GM12878 (cell line): ENCODE results near the gene MCTP2. TPM values are rescaled to one million over a fixed set of nuclear protein-coding genes. Genes with fewer than 3 reads are reported as not detected.

Experiments used
- ATAC-seq: fragments of 200-7000 bp; cut with Tn5 transposase; 3 replicates; pipeline ENCODE4 v1.9.1; 2020; ENCODE audit warnings: mild to moderate bottlenecking, moderate library complexity
- BruUV-seq: library from RNA; stranded (reverse); fragments of 400-500 nt; replicated peaks from 2 replicates; lab custom pipeline; 2021; lab: Mats Ljungman, UMichigan
- CTCF ChIA-PET: fragments of 300-600 bp; sonication (Branson Sonifier 250); formaldehyde crosslinking; extraction: SDS; loops from one replicate; lab custom pipeline; 2021; ENCODE audit warnings: inconsistent platforms; lab: Yijun Ruan, JAX
- POLR2A ChIA-PET: fragments of 350-600 bp; formaldehyde crosslinking; extraction: SDS; loops from one replicate; lab custom pipeline; 2021; ENCODE audit warnings: inconsistent platforms; lab: Charles Lee
- RAD21 ChIA-PET: fragments of 300-600 bp; sonication (Branson Sonifier 250); formaldehyde crosslinking; loops from one replicate; lab custom pipeline; 2023; ENCODE audit warnings: antibody characterized with exemption; ENCODE audit not compliant: unreplicated experiment; lab: Charles Lee
- SMC1A ChIA-PET: fragments of 300-600 bp; sonication (Branson Sonifier 250); formaldehyde crosslinking; loops from one replicate; lab custom pipeline; 2023; ENCODE audit not compliant: unreplicated experiment, uncharacterized antibody; lab: Charles Lee
- DNase-seq: peaks from one replicate; pipeline ENCODE4 v3.0.0-alpha.2; 2011; ENCODE audit warnings: low read depth, low spot score
- FAIRE-seq: peaks from 3 replicates; lab custom pipeline; 2011; peaks lifted over from hg19 to GRCh38; lab: Jason Lieb, UNC
- H2AFZ ChIP-seq: 2 replicates; pipeline ENCODE4 v1.6.0; 2011; ENCODE audit warnings: low read depth, low read length, control low read depth; ENCODE audit not compliant: control insufficient read depth
- H3K27ac ChIP-seq: 2 replicates; pipeline ENCODE4 v1.5.1; 2011; ENCODE audit warnings: control low read depth; ENCODE audit not compliant: control insufficient read depth, insufficient read depth
- H3K27me3 ChIP-seq, 2 experiments: replicated peaks in 1 of 2; 2 replicates each; pipeline versions ENCODE4 v1.6.0 to v1.6.1; 2011; ENCODE audit warnings: low read length in 1 of 2; ENCODE audit not compliant: control insufficient read depth in 2 of 2, insufficient read depth in 2 of 2
- H3K36me3 ChIP-seq, 2 experiments: 2 replicates each; pipeline ENCODE4 v1.5.1; 2011; ENCODE audit warnings: low read length in 1 of 2; ENCODE audit not compliant: control insufficient read depth in 2 of 2, insufficient read depth in 2 of 2
- H3K4me1 ChIP-seq: 2 replicates; pipeline ENCODE4 v1.6.1; 2011; ENCODE audit warnings: mild to moderate bottlenecking, low read length, moderate library complexity, mixed read lengths; ENCODE audit not compliant: control insufficient read depth, insufficient read depth
- H3K4me2 ChIP-seq: 2 replicates; pipeline ENCODE4 v1.6.0; 2011; ENCODE audit warnings: control low read depth; ENCODE audit not compliant: control insufficient read depth, insufficient read depth
- H3K4me3 ChIP-seq: fragments of 200-600 bp; sonication (generic); 2 replicates; pipeline ENCODE4 v1.5.1; 2016
- H3K79me2 ChIP-seq: 2 replicates; pipeline ENCODE4 v1.6.0; 2011; ENCODE audit warnings: low read length; ENCODE audit not compliant: control insufficient read depth, insufficient read depth
- H3K9ac ChIP-seq: 2 replicates; pipeline ENCODE4 v1.8.0; 2011; ENCODE audit warnings: low read length, control low read depth, mixed read lengths; ENCODE audit not compliant: control insufficient read depth, insufficient read depth
- H3K9me3 ChIP-seq: replicated peaks from 3 replicates; pipeline ENCODE4 v1.5.1; 2011; ENCODE audit warnings: mild to moderate bottlenecking, low read length; ENCODE audit not compliant: control insufficient read depth, insufficient read depth
- H4K20me1 ChIP-seq: 2 replicates; pipeline ENCODE4 v1.6.0; 2011; ENCODE audit not compliant: control insufficient read depth, insufficient read depth
- EGR1 ChIP-seq, 2 experiments: IDR thresholded peaks; 1 replicate in 1 of 2; 2 replicates in 1 of 2; pipeline ENCODE4 v1.6.1; 2011 to 2012; ENCODE audit warnings: low read depth in 2 of 2, low read length in 2 of 2, borderline replicate concordance in 1 of 2, mild to moderate bottlenecking in 1 of 2, moderate library complexity in 1 of 2
- KDM1A ChIP-seq: fragments of 200-600 bp; sonication (generic); IDR thresholded peaks from 2 replicates; pipeline ENCODE4 v1.6.1; 2016; ENCODE audit warnings: borderline replicate concordance
- NBN ChIP-seq: fragments of 450-650 bp; IDR thresholded peaks from 2 replicates; pipeline ENCODE4 v1.6.1; 2016
- NFYB ChIP-seq: IDR thresholded peaks from 2 replicates; pipeline ENCODE4 v1.6.1; 2011; ENCODE audit warnings: low read depth, mild to moderate bottlenecking, low read length, improper control_type of control experiment, moderate library complexity; ENCODE audit not compliant: insufficient read depth
- RAD21 ChIP-seq: IDR thresholded peaks from 2 replicates; pipeline ENCODE4 v1.6.1; 2011; ENCODE audit warnings: mild to moderate bottlenecking, low read depth, low read length, moderate library complexity; ENCODE audit not compliant: insufficient read depth
- SP1 ChIP-seq: IDR thresholded peaks from one replicate; pipeline ENCODE4 v1.6.1; 2011; ENCODE audit warnings: low read depth, low read length
- STAT3 ChIP-seq: IDR thresholded peaks from 2 replicates; pipeline ENCODE4 v1.6.1; 2011; ENCODE audit warnings: low read depth, low read length, improper control_type of control experiment
- WRNIP1 ChIP-seq: IDR thresholded peaks from 2 replicates; pipeline ENCODE4 v1.6.1; 2011; ENCODE audit warnings: low read depth, low read length, improper control_type of control experiment, borderline replicate concordance
- WGBS: methylation state at CpG from one replicate; pipeline ENCODE4 v1.1.6; 2016; ENCODE audit warnings: low lambda C conversion rate; ENCODE audit not compliant: insufficient replicate concordance, insufficient coverage; ENCODE audit errors: missing lambda C conversion rate; 5-methylcytosine and 5-hydroxymethylcytosine counted together
- in situ Hi-C: fragments of 300-500 bp; cut with MboI; formaldehyde crosslinking; loops from 9 replicates; pipeline ENCODE4 v1.14.3; 2018; ENCODE audit warnings: mixed read lengths
- intact Hi-C: fragments of 100-400 bp; cut with micrococcal nuclease; formaldehyde crosslinking; loops from one replicate; pipeline ENCODE4 v1.14.2; 2022; ENCODE audit not compliant: unreplicated experiment
- polyA plus RNA-seq, 11 experiments: library from polyadenylated mRNA; depleted of rRNA in 4 of 11; unstranded in 6 of 11; stranded (reverse) in 5 of 11; fragments of >200 nt; fragmentation: Nextera tagmentation in 4 of 11; fragmentation: Illumina TruSeq in 1 of 11; extraction: Ambion mirVana in 4 of 11; extraction: Trizol in 1 of 11; gene quantifications; 1 replicate in 1 of 11; 2 replicates in 10 of 11; pipeline versions ENCODE4 v1.2.1 to v1.2.3, GENCODE V29; 2011 to 2016; ENCODE audit warnings: inconsistent platforms in 2 of 11, missing spikeins in 2 of 11, low read depth in 1 of 11
- total RNA-seq, 4 experiments: library from RNA; depleted of rRNA in 3 of 4; stranded (reverse); fragments of >200 nt in 3 of 4; fragmentation: Illumina TruSeq in 1 of 4; extraction: Trizol in 1 of 4; gene quantifications; 2 replicates each; pipeline versions ENCODE4 v1.2.1 to v1.2.3, GENCODE V29; 2013 to 2021
- TF ChIP-seq, protein P1 (sequence below): fragments of 450-650 bp; IDR thresholded peaks from 2 replicates; pipeline ENCODE4 v1.6.1; 2016; ENCODE audit warnings: mild to moderate bottlenecking, moderate library complexity, borderline replicate concordance
- TF ChIP-seq, protein P2 (sequence below): fragments of 450-650 bp; IDR thresholded peaks from 2 replicates; pipeline ENCODE4 v1.6.1; 2018; ENCODE audit warnings: borderline replicate concordance, mild to moderate bottlenecking; ENCODE audit not compliant: partially characterized antibody
- TF ChIP-seq, protein P3 (sequence below): fragments of 450-650 bp; formaldehyde crosslinking; IDR thresholded peaks from 2 replicates; pipeline ENCODE4 v1.4.0; 2022; ENCODE audit warnings: mild to moderate bottlenecking, moderate library complexity

Gene MCTP2
- total and polyA plus RNA-seq, 10 of the 15 experiments (the other 5 are each of a cell fraction or from before 2014, with no cell fraction given), result 0.24 to 48.5 (median 0.88) TPM

DNA sequence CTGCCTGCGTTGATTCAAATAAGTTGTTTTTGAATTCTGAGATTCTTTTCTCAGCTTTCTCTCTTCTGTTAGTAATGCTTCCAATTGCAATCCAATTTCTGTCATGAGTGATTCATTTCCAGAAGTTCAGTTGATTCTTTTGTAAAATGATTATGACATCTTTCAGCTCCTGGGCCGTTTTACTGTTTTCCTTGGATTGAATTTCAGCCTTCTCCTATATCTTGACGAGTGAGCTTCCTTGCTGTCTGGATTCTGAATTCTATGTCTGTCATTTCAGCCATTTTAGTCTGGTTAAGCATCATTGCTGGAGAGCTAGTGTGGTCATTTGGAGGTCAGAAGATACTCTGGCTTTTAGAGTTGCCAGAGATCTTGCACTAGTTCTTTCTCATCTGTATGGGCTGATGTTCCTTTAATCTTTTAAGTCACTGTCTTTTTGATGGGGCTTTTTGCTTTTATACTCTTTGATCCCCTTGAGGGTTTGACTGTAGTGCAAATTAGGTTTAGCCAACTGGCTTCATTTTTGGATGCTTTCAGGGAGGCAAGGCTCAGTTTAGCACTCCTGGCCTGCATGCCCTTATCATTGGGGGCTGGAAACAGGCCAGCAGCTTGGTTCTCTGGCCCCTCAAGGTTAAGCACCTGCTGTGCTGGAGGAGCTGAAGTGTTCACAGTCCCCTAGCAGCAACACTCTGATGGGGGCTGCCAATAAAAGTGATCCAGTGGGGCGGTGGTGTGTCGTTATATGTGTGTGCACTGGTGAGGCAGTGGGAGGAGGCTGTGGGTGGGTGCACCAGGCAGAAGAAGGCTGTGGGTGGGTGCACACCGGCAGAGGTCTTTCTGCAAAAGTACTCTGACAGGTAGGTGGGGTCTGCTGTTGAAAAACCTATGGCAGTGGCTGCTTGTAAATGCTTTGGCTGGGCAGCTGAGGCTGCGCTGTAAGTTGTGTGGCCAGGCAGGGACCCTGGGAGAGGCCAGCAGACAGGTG is 51.2 kb downstream of the MCTP2 start:
- POLR2A ChIA-PET, result interaction anchor here (0.5 to 2.9 kb wide), 4 partner anchors 19 to 1373 kb away, joined by 3 to 9 read pairs (median 4); no protein-coding TSS in a partner anchor
- TF ChIP-seq WRNIP1, result no peak
- TF ChIP-seq, protein P1, sequence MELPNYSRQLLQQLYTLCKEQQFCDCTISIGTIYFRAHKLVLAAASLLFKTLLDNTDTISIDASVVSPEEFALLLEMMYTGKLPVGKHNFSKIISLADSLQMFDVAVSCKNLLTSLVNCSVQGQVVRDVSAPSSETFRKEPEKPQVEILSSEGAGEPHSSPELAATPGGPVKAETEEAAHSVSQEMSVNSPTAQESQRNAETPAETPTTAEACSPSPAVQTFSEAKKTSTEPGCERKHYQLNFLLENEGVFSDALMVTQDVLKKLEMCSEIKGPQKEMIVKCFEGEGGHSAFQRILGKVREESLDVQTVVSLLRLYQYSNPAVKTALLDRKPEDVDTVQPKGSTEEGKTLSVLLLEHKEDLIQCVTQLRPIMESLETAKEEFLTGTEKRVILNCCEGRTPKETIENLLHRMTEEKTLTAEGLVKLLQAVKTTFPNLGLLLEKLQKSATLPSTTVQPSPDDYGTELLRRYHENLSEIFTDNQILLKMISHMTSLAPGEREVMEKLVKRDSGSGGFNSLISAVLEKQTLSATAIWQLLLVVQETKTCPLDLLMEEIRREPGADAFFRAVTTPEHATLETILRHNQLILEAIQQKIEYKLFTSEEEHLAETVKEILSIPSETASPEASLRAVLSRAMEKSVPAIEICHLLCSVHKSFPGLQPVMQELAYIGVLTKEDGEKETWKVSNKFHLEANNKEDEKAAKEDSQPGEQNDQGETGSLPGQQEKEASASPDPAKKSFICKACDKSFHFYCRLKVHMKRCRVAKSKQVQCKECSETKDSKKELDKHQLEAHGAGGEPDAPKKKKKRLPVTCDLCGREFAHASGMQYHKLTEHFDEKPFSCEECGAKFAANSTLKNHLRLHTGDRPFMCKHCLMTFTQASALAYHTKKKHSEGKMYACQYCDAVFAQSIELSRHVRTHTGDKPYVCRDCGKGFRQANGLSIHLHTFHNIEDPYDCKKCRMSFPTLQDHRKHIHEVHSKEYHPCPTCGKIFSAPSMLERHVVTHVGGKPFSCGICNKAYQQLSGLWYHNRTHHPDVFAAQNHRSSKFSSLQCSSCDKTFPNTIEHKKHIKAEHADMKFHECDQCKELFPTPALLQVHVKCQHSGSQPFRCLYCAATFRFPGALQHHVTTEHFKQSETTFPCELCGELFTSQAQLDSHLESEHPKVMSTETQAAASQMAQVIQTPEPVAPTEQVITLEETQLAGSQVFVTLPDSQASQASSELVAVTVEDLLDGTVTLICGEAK, result no peak
- TF ChIP-seq EGR1 (IDR thresholded peaks at IDR 0.05; ENCODE audit: borderline replicate concordance in 1 of 2, low read depth in 2 of 2, low read length in 2 of 2), result no peak
- no peak for TF ChIP-seq KDM1A
- TF ChIP-seq STAT3, result no peak
- TF ChIP-seq, protein P2, sequence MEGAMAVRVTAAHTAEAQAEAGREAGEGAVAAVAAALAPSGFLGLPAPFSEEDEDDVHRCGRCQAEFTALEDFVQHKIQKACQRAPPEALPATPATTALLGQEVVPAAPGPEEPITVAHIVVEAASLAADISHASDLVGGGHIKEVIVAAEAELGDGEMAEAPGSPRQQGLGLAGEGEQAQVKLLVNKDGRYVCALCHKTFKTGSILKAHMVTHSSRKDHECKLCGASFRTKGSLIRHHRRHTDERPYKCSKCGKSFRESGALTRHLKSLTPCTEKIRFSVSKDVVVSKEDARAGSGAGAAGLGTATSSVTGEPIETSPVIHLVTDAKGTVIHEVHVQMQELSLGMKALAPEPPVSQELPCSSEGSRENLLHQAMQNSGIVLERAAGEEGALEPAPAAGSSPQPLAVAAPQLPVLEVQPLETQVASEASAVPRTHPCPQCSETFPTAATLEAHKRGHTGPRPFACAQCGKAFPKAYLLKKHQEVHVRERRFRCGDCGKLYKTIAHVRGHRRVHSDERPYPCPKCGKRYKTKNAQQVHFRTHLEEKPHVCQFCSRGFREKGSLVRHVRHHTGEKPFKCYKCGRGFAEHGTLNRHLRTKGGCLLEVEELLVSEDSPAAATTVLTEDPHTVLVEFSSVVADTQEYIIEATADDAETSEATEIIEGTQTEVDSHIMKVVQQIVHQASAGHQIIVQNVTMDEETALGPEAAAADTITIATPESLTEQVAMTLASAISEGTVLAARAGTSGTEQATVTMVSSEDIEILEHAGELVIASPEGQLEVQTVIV, result no peak
- no peak for TF ChIP-seq RAD21
- no peak for TF ChIP-seq SP1
- TF ChIP-seq NBN, result no peak
- TF ChIP-seq, protein P3, sequence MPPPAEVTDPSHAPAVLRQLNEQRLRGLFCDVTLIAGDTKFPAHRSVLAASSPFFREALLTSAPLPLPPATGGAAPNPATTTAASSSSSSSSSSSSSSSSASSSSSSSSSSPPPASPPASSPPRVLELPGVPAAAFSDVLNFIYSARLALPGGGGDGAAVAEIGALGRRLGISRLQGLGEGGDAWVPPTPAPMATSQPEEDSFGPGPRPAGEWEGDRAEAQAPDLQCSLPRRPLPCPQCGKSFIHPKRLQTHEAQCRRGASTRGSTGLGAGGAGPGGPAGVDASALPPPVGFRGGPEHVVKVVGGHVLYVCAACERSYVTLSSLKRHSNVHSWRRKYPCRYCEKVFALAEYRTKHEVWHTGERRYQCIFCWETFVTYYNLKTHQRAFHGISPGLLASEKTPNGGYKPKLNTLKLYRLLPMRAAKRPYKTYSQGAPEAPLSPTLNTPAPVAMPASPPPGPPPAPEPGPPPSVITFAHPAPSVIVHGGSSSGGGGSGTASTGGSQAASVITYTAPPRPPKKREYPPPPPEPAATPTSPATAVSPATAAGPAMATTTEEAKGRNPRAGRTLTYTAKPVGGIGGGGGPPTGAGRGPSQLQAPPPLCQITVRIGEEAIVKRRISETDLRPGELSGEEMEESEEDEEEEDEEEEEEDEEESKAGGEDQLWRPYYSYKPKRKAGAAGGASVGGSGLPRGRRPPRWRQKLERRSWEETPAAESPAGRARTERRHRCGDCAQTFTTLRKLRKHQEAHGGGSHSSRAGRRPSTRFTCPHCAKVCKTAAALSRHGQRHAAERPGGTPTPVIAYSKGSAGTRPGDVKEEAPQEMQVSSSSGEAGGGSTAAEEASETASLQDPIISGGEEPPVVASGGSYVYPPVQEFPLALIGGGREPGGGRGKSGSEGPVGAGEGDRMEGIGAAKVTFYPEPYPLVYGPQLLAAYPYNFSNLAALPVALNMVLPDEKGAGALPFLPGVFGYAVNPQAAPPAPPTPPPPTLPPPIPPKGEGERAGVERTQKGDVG (CRISPR knock-in tag), result no peak
- TF ChIP-seq NFYB, result no peak

More for the DNA sequence above, 51.2 kb downstream of the MCTP2 start:
- Histone ChIP-seq H3K79me2 (no peaks in the 10 kb centered on the region), H3K9ac (no peak overlapping the region), H3K9me3 (no peaks in the 10 kb centered on the region; the same call in 2 of the 3 replicates), H4K20me1 (no peaks in the 10 kb centered on the region), H2AFZ (no peak overlapping the region), H3K27me3 (no peaks in the 10 kb centered on the region), H3K27ac (no peak overlapping the region), H3K4me2 (no peak overlapping the region), H3K4me1 (peaks cover 5% of the 10 kb centered on the region; the same call in 1 of the 2 replicates), H3K36me3 (no peaks in the 10 kb centered on the region), H3K4me3 (no peak overlapping the region)
- DNase-seq (no peak), ATAC-seq (no peak), FAIRE-seq (no peak)
- intact Hi-C loops, result no loop called here
- BruUV-seq, result no TSS peak
- 8% methylated on average over 7 of the region's 7 CpGs for WGBS
- in situ Hi-C loops, result no loop called here
- ChIA-PET SMC1A (interaction anchor here (0.9 to 9.0 kb wide), 11 partner anchors 19 to 53 kb away, joined by 3 to 140 read pairs (median 4); no protein-coding TSS in a partner anchor), RAD21 (interaction anchor here (1.4 to 1.9 kb wide), 2 partner anchors 19 to 118 kb away, joined by 4 to 5 read pairs; no protein-coding TSS in a partner anchor), CTCF (interaction anchor here (0.7 to 2.0 kb wide), 4 partner anchors 8 to 42 kb away, joined by 3 to 5 read pairs (median 3); no protein-coding TSS in a partner anchor)
